ENCODE measurements around the gene CFAP74. TPM values are rescaled to one million over a fixed set of nuclear protein-coding genes. Genes with fewer than 3 reads are reported as not detected.

Gene CFAP74
- total RNA-seq, 2 donors from 2014 or later = not detected

GRCh38 chr1:2046953-2047748 lies 43.6 kb upstream of the CFAP74 start:
- TF ChIP-seq CTCF (IDR thresholded peaks at IDR 0.05) = no peak
- H3K4me1 ChIP-seq = peaks cover 0 to 29% of the 10 kb centered on the region in 2 donors
- no peak for DNase-seq (ENCODE audit: low spot score)
- peaks cover 0 to 4% of the 10 kb centered on the region in 2 donors for H3K27me3 ChIP-seq
- no peaks in the 10 kb centered on the region for H3K9me3 ChIP-seq
- H3K4me3 ChIP-seq = no peak overlapping the region
- H3K36me3 ChIP-seq = no peaks in the 10 kb centered on the region
- H3K27ac ChIP-seq = no peak overlapping the region

GRCh38 chr1:2046174-2046917 lies 42.8 kb upstream of the CFAP74 start:
- Histone ChIP-seq H3K4me1 (peaks cover 0 to 27% of the 10 kb centered on the region in 2 donors), H3K9me3 (no peaks in the 10 kb centered on the region), H3K36me3 (no peaks in the 10 kb centered on the region), H3K27ac (no peak overlapping the region), H3K4me3 (no peak overlapping the region), H3K27me3 (peaks cover 0 to 4% of the 10 kb centered on the region in 2 donors)
- TF ChIP-seq CTCF (IDR thresholded peaks at IDR 0.05) = peak; percentile 39 to 79
- no peak for DNase-seq (ENCODE audit: low spot score)

- DNase-seq (ENCODE audit: low spot score) = no peak
- H3K27ac ChIP-seq = no peak overlapping the region
- H3K9me3 ChIP-seq = no peaks in the 10 kb centered on the region
- TF ChIP-seq CTCF (IDR thresholded peaks at IDR 0.05) = no peak
- H3K4me3 ChIP-seq = no peak overlapping the region
- H3K36me3 ChIP-seq = no peaks in the 10 kb centered on the region
- H3K4me1 ChIP-seq = peaks cover 0 to 21% of the 10 kb centered on the region in 2 donors
- H3K27me3 ChIP-seq = peaks cover 0 to 4% of the 10 kb centered on the region in 2 donors
Observed at GRCh38 chr1:2045468-2046173, 42.0 kb upstream of the CFAP74 start.

- Histone ChIP-seq H3K4me3 (peak overlapping the region in 1 of 2 donors; percentile 37), H3K27me3 (peaks cover 0 to 4% of the 10 kb centered on the region in 2 donors), H3K4me1 (peaks cover 0 to 19% of the 10 kb centered on the region in 2 donors), H3K9me3 (no peaks in the 10 kb centered on the region), H3K27ac (no peak overlapping the region), H3K36me3 (no peaks in the 10 kb centered on the region)
- TF ChIP-seq CTCF (IDR thresholded peaks at IDR 0.05) = peak; percentile 92
- DNase-seq (ENCODE audit: low spot score) = no peak
Observed at GRCh38 chr1:2044510-2045319, 41.1 kb upstream of the CFAP74 start.

GRCh38 chr1:2043886-2044285 lies 40.3 kb upstream of the CFAP74 start:
- no peak for DNase-seq (ENCODE audit: low spot score)
- Histone ChIP-seq H3K36me3 (no peaks in the 10 kb centered on the region), H3K9me3 (no peaks in the 10 kb centered on the region), H3K4me3 (no peak overlapping the region), H3K4me1 (peaks cover 0 to 14% of the 10 kb centered on the region in 2 donors), H3K27ac (no peak overlapping the region), H3K27me3 (peaks cover 0 to 4% of the 10 kb centered on the region in 2 donors)
- no peak for TF ChIP-seq CTCF (IDR thresholded peaks at IDR 0.05)

Measured in right atrium auricular region (tissue), 2 donors.